Measurements from ENCODE around the gene GGA2.
"Not testable (repeated sequence)": the region's sequence is repeated elsewhere in the genome, so short reads cannot be mapped to it uniquely, and the experiment has no call there.

Gene GGA2

DNA sequence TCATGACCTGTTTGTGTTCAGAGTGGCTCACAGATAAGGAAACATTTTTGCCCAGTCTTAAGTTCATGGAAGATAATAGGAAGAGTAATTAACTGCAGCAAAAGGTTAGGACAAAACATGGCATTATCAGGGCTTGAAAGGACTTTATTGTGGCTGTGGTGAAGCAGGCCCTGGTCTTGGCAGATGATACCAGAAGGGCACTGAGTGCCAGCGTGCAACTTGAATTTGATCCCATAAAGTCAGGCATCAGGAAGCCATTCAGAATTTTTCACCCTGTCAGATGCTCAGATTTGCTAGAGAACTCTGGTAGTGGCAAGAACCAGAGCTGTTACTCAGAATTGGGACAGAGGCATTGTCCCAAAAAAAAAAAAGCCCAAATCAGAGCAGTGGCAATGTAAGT lies 46.1 kb downstream of the GGA2 start:
- CTCF ChIA-PET, result interaction anchor here (1.3 kb wide), 1 partner anchor 30 kb away, joined by 5 read pairs; no protein-coding TSS in a partner anchor
- POLR2A ChIA-PET, result no interaction called here

DNA sequence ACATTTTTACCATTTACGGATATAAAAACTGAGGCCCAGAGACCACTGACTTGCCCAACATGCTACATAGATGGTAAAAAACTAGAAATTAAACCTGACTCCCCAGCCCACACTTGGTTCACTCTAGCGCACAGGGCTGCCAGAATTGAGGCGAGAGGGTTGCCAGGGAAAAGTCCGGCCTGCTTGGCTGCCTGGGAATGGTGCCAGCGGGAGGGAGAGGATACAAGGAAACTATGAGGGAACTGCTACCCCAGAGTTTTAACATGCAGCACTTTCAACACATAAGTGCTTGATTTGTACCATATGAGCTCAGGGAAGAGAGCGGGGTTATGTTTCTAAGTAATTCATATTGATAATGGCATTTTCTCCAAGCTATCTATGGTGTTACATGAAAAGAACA lies 47.3 kb downstream of the GGA2 start:
- H3K9me3 ChIP-seq (ENCODE audit: control insufficient read depth, insufficient read depth, low read depth, low read length); H3K27ac ChIP-seq (ENCODE audit: extremely low read depth, low read depth, low read length); H3K4me1 ChIP-seq (ENCODE audit: control insufficient read depth, insufficient read depth, low read length); POLR2A ChIA-PET; H3K4me3 ChIP-seq (ENCODE audit: low read depth, low read length): not testable (repeated sequence)
- CTCF ChIA-PET, result interaction anchor here (0.8 to 1.3 kb wide), 2 partner anchors 29 to 43 kb away, joined by 3 to 5 read pairs; no protein-coding TSS in a partner anchor
- peaks cover 6 to 41% of the 10 kb centered on the region in 2 experiments for H3K36me3 ChIP-seq (ENCODE audit: control insufficient read depth in 2 of 2, insufficient read depth in 1 of 2, low read length in 2 of 2)

More for the DNA sequence above, 46.1 kb downstream of the GGA2 start:
- TF ChIP-seq ZNF76 (tag by site-specific recombination; IDR thresholded peaks at IDR 0.05; ENCODE audit: borderline replicate concordance, low read depth) (no peak), KLF8 (tag by site-specific recombination; IDR thresholded peaks at IDR 0.05) (no peak), ZNF560 (tag by site-specific recombination; IDR thresholded peaks at IDR 0.05; ENCODE audit: borderline replicate concordance) (no peak), ZNF221 (tag by site-specific recombination; IDR thresholded peaks at IDR 0.05; ENCODE audit: borderline replicate concordance) (no peak), ZNF792 (tag by site-specific recombination; IDR thresholded peaks at IDR 0.05) (no peak), GLIS1 (tag by site-specific recombination; IDR thresholded peaks at IDR 0.05) (no peak), KLF10 (tag by site-specific recombination; IDR thresholded peaks at IDR 0.05) (no peak), IKZF3 (tag by site-specific recombination; IDR thresholded peaks at IDR 0.05) (no peak), ZNF664 (tag by site-specific recombination; IDR thresholded peaks at IDR 0.05) (no peak), ZNF426 (tag by site-specific recombination; IDR thresholded peaks at IDR 0.05) (no peak), GFI1B (tag by site-specific recombination; IDR thresholded peaks at IDR 0.05) (no peak), ZNF114 (tag by site-specific recombination; IDR thresholded peaks at IDR 0.05) (no peak), ZNF513 (tag by site-specific recombination; IDR thresholded peaks at IDR 0.05) (no peak), REST (tag by site-specific recombination; IDR thresholded peaks at IDR 0.05) (no peak), ZNF544 (tag by site-specific recombination; IDR thresholded peaks at IDR 0.05) (no peak), ZNF2 (tag by site-specific recombination; IDR thresholded peaks at IDR 0.05) (no peak), ZNF19 (tag by site-specific recombination; IDR thresholded peaks at IDR 0.05; ENCODE audit: low read depth) (no peak)
- TF ChIP-seq, protein P1, sequence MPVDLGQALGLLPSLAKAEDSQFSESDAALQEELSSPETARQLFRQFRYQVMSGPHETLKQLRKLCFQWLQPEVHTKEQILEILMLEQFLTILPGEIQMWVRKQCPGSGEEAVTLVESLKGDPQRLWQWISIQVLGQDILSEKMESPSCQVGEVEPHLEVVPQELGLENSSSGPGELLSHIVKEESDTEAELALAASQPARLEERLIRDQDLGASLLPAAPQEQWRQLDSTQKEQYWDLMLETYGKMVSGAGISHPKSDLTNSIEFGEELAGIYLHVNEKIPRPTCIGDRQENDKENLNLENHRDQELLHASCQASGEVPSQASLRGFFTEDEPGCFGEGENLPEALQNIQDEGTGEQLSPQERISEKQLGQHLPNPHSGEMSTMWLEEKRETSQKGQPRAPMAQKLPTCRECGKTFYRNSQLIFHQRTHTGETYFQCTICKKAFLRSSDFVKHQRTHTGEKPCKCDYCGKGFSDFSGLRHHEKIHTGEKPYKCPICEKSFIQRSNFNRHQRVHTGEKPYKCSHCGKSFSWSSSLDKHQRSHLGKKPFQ (tag by site-specific recombination; IDR thresholded peaks at IDR 0.05), result no peak
- TF ChIP-seq, protein P2, sequence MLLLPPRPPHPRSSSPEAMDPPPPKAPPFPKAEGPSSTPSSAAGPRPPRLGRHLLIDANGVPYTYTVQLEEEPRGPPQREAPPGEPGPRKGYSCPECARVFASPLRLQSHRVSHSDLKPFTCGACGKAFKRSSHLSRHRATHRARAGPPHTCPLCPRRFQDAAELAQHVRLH (tag by site-specific recombination; IDR thresholded peaks at IDR 0.05), result no peak
- no peaks in the 10 kb centered on the region for H3K4me1 ChIP-seq (ENCODE audit: control insufficient read depth, insufficient read depth, low read length)
- H3K4me3 ChIP-seq (ENCODE audit: low read depth, low read length), result no peak overlapping the region
- no peak overlapping the region for H3K27ac ChIP-seq (ENCODE audit: extremely low read depth, low read depth, low read length)
- H3K36me3 ChIP-seq (ENCODE audit: control insufficient read depth in 2 of 2, insufficient read depth in 1 of 2, low read length in 2 of 2), result peaks cover 6 to 50% of the 10 kb centered on the region in 2 experiments
- no peaks in the 10 kb centered on the region for H3K9me3 ChIP-seq (ENCODE audit: control insufficient read depth, insufficient read depth, low read depth, low read length)

Data from HEK293 (cell line).